NCI-H1048 (cell line): ENCODE data around the gene CPA4.

Source experiments
- DNase-seq: peaks from one replicate; lab custom pipeline; 2025; lab: John Stamatoyannopoulos, UW

CPA4 gene

GRCh38 chr7:130344271-130344866, 51.4 kb downstream of the CPA4 start, which contains the start of gene CPA5:
Gene CPA5 (plus strand): TSS chr7:130344816. CDS start chr7:130346486, 1,670 bp downstream.
- DNase-seq, result no peak

- no peak for DNase-seq
Observed at GRCh38 chr7:130345136-130345535, 52.2 kb downstream of the CPA4 start.

DNA sequence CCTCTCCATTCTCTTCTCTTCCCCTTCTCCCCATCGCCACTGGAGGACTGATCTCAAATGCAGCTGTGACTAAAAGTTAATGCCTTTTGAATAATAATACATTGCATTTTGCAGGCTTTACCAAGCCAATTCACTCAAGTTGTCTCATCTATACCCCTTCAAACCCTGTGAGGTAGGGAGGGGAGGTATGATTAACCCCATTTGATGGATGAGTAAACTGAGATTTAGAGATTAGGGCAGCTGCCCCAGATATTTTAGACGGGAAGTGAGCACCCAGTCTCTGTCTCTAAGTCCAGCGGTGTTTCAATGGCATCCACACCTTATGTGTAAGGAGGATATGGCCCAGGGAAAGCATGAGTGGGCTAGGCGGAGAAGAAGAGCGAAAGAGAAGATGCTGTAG, 52.8 kb downstream of the CPA4 start:
- DNase-seq, result no peak

DNA sequence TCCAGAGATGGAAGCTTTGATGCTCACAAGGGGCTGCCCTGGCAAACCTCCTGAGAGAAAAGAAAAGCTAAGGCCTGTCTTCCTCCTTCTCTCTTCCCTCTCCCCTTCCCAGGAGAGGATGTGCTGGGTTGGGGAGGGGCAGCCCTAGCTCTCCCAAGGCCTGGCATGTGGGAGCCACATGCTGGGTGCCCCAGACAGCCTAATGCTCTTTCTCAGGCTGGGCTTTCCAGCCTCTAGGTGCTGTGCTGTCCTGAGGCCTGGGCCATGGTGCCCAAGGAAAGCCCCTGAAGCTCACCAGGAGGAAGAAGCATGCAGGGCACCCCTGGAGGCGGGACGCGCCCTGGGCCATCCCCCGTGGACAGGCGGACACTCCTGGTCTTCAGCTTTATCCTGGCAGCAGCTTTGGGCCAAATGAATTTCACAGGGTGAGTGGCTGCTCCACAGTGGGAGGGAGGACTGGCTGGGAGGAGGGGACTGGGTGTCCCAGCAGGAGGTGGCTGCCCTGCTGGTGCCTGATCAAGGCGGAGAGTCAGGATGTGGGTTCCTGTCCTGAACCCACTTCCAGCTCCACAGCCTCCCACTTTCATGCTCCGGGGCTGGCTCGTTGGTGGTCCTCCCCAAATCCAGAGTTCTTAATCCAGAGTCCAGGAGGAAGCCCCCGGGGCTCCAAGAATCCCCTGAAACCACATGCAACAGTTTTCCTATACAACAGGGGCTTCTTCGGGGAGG, 53.4 kb downstream of the CPA4 start:
- DNase-seq, result no peak

GRCh38 chr7:130346941-130347340, 54.0 kb downstream of the CPA4 start:
- DNase-seq, result no peak

DNA sequence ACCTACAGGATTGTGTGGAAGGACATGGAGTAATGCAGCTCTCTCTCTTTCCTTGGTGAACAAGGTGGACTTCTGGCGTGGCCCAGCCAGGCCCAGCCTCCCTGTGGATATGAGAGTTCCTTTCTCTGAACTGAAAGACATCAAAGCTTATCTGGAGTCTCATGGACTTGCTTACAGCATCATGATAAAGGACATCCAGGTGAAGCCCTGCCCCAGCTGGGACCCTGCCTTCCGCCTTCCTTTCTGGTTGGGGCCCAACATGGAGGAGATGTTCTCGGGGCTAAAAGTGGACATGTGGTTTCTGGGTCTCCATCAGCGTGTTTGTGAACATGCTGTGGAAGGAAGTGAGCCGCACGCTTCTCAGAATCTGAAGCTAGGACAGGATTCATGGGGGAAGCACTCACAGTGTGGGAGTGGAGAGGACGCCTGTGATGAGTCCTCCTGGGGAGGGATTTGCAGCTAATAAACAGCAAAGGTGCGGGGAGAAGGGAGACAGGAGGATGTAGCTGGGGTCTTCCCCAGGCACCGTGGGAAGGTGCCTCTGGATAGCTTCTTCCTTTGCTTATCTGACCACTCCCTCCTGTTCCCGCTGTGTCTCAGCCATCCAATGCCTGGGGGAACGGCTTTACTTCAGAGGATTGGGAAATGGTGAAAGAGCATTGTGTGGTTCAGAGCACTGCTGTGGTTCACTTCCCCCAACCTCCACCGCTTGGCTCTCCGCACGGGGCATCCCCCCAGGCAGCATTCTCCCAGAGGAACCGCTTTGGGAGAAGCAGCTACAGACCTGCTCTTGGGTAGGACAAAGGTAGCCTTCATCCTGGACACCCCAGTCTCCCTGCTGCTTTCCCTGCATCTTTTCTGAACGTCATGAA, 57.2 kb downstream of the CPA4 start:
- no peak for DNase-seq

GRCh38 chr7:130350945-130351790, 58.2 kb downstream of the CPA4 start:
- no peak for DNase-seq

DNA sequence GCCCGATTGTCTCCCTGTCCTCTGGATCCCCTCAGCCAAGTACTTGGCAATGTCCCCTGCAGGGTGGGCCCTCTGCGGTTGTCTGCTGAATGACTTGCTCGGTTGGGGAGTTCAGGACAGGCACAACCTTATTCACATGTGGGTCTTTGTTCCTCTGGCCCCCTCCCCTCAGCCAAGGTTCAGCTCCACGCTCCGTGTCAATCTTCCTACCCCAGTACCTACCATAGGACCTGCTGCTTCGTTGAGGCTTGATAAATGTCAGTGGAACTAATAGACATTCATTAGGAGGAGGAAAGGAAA, 58.8 kb downstream of the CPA4 start:
- no peak for DNase-seq

DNA sequence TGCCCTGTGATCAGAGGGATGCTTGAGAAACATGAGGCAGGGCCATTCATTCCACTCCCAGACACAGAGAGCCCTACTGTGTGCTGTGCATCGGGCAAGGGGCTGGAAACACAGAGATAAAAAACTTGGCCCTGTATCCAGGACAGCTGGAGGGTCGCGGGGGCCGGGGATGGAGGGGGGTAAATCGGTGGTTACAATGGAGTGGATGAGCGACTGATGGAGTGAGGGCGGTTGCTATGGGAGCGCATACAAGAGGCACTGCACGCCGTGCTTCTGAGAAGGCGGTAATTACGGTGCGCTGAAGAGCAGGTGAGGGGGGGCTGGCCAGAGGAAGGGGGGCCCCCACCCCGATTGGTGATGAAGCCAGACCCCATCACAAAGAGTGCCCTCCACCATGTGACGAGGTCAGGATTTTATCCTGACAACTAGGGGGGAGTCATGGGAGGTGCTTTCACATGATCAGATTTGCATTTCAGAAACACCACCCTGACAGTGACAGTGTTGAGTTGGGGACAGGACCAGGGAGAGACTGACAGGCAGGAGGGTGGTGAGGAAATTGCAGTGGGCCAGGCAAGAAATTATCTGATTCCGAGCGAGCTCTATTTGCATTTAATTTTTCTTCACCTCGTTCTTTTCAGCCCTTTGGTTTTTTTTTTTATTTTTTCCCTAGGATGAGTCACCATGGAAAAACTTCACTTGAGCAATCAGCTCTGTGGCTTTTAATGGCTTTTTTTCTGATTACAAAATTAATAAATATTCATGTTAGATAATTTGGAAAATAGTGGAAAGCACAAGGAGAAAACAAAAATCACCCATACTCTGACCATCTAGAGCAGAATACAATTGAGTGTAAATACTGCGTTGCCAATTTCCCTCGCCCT, 59.5 kb downstream of the CPA4 start:
- DNase-seq, result no peak

- DNase-seq, result no peak
Observed at GRCh38 chr7:130353196-130353595, 60.2 kb downstream of the CPA4 start.

DNA sequence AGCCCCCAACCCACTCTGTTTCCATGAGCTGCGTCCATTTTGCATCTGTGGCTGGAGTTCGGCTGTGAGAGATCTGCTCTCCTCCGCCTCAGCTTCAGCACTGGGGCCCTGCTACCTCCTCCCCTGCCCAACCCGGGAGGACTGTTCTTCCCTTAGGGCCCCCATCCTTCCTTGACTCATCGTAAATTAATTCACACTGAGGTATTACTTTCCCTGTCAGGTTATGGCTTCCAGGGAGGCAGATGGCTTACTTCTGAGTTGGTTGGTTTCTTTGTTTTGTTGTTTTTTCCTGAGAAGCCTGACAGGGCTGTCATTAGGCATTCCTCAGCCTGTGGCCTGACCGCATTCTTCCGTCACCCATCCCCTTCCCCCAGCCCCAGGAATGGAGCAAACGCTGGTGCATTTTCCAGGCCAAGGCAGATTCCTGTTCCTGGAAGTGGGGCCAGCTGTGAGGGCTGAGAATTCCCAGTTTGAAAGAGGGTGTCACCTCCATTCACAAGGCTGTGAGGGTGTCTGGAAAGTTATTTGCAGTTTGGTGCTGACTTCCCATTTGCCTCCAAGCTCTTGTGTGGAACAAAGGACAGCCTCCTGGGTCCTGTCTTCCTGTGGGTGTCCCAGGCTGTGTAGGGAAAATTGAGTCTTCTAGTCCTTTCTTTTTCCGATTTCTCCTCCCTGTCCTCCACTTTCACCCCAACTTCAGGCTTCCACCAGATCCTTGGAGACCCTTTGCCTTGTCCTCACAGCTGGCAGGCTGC, 63.3 kb downstream of the CPA4 start:
- DNase-seq, result no peak

- DNase-seq, result no peak
Observed at GRCh38 chr7:130356876-130357611, 64.1 kb downstream of the CPA4 start.

- no peak for DNase-seq
Observed at GRCh38 chr7:130358471-130358870, 65.5 kb downstream of the CPA4 start.

DNA sequence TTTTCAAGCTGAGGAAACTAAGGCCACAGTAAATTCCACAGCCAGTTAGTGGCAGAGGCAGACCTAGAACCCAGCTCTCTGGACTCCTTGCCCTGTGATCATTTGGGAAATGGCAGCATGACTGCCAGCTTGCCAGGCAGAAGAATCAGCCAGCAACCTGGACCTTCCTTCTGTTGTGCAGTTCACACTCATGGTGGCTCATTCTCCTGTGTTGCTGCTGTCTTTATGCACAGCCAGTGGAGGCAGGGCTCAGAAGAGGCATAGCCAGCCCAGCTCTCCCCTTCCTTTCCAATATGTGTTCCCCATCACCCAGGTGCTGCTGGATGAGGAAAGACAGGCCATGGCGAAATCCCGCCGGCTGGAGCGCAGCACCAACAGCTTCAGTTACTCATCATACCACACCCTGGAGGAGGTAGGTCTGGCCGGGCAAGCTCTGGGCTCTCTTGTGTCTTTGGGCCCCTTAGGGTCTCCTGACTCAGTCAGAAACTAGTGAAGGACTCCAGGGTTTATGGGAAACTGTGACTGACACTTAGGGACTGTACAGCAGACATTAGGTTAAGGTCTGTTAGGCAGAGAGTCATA, 66.4 kb downstream of the CPA4 start:
- no peak for DNase-seq

- no peak for DNase-seq
Observed at GRCh38 chr7:130360518-130360917, 67.6 kb downstream of the CPA4 start.

DNA sequence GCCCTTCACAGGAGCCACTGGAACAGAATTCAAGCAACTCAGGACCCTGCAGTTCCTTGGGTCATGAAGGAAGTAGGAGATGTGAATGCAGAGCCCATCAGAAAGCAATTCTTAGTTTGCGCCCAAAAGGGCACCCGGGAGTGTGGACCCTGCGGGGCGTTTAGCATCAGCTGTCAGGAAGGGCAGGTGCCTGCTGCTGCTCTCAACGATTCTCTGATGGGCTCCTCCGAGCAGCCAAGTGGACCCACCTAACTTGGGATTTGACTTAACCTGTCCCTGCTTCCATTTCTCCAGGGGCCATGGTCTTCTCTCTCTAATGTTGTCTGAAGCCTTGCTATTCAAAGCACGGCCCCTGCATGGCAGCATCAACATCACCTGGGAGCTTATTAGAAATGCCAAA, 68.7 kb downstream of the CPA4 start:
- no peak for DNase-seq

DNA sequence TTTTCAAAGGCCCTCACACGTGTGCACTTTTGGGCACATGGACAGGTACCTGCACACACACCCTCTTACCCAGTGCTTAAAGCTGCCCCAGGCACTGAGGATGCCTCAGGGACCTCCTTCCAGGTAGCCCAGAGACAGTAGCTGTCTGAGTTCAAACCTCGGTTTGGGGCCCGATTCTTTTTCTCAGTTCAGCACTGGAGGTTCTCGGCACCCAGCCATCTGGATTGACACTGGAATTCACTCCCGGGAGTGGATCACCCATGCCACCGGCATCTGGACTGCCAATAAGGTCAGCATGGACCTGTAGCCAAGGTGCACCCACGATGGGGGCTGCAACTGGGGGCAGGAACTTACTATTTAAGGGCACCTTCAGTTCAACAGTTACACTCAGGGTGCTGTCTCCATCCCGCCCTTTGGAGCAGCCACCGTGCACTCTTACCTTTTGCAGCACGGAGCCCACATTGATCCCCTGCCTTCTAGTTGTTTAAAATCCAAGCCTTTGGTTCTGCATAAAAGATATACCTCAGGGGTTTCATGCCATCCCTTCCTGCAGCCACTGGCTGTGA, 69.4 kb downstream of the CPA4 start:
- DNase-seq, result no peak

DNA sequence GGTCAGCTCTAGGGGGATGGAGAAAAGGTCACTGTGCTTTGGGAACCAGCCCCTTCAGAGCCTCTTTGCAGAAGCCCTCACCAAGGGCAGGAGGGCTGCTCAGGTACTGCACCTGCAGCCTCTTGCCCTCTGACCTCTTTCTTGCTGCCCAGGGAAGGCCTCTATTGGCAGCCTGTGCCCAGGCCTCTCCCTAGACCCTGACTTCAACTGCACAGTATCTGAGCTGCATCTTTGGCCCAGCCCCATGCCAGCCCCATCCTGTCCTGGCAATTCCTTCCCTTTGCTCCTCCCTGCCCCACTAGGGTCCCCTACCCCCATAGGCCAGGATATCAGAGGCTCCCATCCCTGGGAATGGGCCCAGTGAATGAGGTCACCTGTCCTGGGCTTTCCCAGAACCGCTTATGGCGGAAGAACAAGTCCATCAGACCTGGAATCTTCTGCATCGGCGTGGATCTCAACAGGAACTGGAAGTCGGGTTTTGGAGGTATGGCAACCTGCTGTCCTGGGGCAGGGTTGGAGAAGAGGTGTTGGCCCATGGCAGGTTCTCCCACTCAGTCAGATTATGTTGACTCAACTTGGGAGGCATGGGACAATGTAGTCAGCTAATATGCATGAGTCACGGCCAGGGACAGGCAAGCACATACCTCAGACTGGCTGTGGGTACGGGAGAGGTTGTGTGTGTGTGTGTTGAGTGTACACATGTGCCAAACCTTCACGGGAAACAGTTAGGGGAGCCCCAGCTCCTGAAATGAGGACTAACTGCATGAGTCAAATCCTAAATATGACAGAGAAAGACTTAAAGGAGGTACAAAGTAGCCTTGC, 70.3 kb downstream of the CPA4 start:
- DNase-seq, result no peak
